WTC11 (cell line): ENCODE measurements around the gene TNRC18.

Experiments
- GTF2I ChIP-seq: fragments of 250-450 bp; sonication (Bioruptor Pico); conservative IDR thresholded peaks from 2 replicates; pipeline ENCODE4 v1.4.0; 2021; ENCODE audit warnings: mild to moderate bottlenecking
- NFYB ChIP-seq: sonication (generic); formaldehyde crosslinking; conservative IDR thresholded peaks from 2 replicates; pipeline ENCODE4 v1.8.0; 2022; ENCODE audit warnings: low read depth, missing genetic modification reagents
- RORB ChIP-seq: fragments of 250-450 bp; sonication (Bioruptor Pico); IDR thresholded peaks from 2 replicates; pipeline ENCODE4 v1.9.0; 2021; ENCODE audit warnings: mild to moderate bottlenecking
- SP1 ChIP-seq: sonication (generic); formaldehyde crosslinking; conservative IDR thresholded peaks from 2 replicates; pipeline ENCODE4 v1.8.1; 2022; ENCODE audit warnings: missing genetic modification reagents
- ZBTB21 ChIP-seq: sonication (generic); formaldehyde crosslinking; IDR thresholded peaks from 2 replicates; pipeline ENCODE4 v1.8.1; 2023; ENCODE audit warnings: mild to moderate bottlenecking, missing genetic modification reagents, borderline replicate concordance
- TF ChIP-seq, protein P1 (sequence below): fragments of 200-600 bp; IDR thresholded peaks from 2 replicates; pipeline ENCODE4 v1.8.0; 2022; ENCODE audit warnings: antibody characterized with exemption
- TF ChIP-seq, protein P2 (sequence below): sonication (generic); formaldehyde crosslinking; IDR thresholded peaks from 2 replicates; pipeline ENCODE4 v1.8.1; 2023; ENCODE audit warnings: mild to moderate bottlenecking, missing genetic modification reagents, moderate library complexity
- TF ChIP-seq, protein P3 (sequence below): fragments of 250-450 bp; sonication (Bioruptor Pico); IDR thresholded peaks from 2 replicates; pipeline ENCODE4 v1.8.0; 2021; ENCODE audit warnings: mild to moderate bottlenecking
- TF ChIP-seq, protein P4 (sequence below): sonication (generic); formaldehyde crosslinking; IDR thresholded peaks from 2 replicates; pipeline ENCODE4 v1.8.0; 2023; ENCODE audit warnings: missing genetic modification reagents, mild to moderate bottlenecking, borderline replicate concordance

DNA sequence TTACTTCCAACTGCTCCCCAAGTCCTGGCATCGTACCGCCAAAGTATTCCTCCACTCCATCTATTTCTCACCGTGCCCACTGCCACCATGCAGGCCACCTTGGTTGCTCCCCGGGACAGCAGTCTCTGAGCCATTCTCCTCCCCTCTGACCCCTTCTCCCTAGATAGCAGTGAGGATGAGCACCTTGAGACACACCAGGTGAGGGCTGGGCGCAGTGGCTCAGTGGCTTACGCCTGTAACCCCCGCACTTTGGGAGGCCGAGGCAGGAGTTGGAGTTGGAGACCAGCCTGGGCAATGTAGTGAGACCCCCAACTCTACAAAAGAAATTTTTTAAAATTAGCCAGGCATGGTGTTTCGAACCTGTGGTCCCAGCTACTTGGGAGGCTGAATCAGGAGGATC lies 136.7 kb downstream of the TNRC18 start:
- TF ChIP-seq, protein P1, sequence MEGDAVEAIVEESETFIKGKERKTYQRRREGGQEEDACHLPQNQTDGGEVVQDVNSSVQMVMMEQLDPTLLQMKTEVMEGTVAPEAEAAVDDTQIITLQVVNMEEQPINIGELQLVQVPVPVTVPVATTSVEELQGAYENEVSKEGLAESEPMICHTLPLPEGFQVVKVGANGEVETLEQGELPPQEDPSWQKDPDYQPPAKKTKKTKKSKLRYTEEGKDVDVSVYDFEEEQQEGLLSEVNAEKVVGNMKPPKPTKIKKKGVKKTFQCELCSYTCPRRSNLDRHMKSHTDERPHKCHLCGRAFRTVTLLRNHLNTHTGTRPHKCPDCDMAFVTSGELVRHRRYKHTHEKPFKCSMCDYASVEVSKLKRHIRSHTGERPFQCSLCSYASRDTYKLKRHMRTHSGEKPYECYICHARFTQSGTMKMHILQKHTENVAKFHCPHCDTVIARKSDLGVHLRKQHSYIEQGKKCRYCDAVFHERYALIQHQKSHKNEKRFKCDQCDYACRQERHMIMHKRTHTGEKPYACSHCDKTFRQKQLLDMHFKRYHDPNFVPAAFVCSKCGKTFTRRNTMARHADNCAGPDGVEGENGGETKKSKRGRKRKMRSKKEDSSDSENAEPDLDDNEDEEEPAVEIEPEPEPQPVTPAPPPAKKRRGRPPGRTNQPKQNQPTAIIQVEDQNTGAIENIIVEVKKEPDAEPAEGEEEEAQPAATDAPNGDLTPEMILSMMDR: no peak
- TF ChIP-seq GTF2I (CRISPR knock-in tag) (no peak), NFYB (CRISPR knock-in tag) (no peak), ZBTB21 (no peak), SP1 (CRISPR knock-in tag) (no peak), RORB (CRISPR knock-in tag) (no peak)
- TF ChIP-seq, protein P2, sequence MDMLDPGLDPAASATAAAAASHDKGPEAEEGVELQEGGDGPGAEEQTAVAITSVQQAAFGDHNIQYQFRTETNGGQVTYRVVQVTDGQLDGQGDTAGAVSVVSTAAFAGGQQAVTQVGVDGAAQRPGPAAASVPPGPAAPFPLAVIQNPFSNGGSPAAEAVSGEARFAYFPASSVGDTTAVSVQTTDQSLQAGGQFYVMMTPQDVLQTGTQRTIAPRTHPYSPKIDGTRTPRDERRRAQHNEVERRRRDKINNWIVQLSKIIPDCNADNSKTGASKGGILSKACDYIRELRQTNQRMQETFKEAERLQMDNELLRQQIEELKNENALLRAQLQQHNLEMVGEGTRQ: no peak
- TF ChIP-seq, protein P3, sequence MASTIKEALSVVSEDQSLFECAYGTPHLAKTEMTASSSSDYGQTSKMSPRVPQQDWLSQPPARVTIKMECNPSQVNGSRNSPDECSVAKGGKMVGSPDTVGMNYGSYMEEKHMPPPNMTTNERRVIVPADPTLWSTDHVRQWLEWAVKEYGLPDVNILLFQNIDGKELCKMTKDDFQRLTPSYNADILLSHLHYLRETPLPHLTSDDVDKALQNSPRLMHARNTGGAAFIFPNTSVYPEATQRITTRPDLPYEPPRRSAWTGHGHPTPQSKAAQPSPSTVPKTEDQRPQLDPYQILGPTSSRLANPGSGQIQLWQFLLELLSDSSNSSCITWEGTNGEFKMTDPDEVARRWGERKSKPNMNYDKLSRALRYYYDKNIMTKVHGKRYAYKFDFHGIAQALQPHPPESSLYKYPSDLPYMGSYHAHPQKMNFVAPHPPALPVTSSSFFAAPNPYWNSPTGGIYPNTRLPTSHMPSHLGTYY: no peak
- TF ChIP-seq, protein P4, sequence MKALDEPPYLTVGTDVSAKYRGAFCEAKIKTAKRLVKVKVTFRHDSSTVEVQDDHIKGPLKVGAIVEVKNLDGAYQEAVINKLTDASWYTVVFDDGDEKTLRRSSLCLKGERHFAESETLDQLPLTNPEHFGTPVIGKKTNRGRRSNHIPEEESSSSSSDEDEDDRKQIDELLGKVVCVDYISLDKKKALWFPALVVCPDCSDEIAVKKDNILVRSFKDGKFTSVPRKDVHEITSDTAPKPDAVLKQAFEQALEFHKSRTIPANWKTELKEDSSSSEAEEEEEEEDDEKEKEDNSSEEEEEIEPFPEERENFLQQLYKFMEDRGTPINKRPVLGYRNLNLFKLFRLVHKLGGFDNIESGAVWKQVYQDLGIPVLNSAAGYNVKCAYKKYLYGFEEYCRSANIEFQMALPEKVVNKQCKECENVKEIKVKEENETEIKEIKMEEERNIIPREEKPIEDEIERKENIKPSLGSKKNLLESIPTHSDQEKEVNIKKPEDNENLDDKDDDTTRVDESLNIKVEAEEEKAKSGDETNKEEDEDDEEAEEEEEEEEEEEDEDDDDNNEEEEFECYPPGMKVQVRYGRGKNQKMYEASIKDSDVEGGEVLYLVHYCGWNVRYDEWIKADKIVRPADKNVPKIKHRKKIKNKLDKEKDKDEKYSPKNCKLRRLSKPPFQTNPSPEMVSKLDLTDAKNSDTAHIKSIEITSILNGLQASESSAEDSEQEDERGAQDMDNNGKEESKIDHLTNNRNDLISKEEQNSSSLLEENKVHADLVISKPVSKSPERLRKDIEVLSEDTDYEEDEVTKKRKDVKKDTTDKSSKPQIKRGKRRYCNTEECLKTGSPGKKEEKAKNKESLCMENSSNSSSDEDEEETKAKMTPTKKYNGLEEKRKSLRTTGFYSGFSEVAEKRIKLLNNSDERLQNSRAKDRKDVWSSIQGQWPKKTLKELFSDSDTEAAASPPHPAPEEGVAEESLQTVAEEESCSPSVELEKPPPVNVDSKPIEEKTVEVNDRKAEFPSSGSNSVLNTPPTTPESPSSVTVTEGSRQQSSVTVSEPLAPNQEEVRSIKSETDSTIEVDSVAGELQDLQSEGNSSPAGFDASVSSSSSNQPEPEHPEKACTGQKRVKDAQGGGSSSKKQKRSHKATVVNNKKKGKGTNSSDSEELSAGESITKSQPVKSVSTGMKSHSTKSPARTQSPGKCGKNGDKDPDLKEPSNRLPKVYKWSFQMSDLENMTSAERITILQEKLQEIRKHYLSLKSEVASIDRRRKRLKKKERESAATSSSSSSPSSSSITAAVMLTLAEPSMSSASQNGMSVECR (CRISPR knock-in tag): no peak
